Eye (tissue), 1 donor: ENCODE data around the gene RETN.
"Not testable (repeated sequence)": the region's sequence is repeated elsewhere in the genome, so short reads cannot be mapped to it uniquely, and the experiment has no call there.

Experiments
- DNase-seq: peaks from one replicate; pipeline ENCODE4 v3.0.0-alpha.2; 2015

Gene RETN

DNA sequence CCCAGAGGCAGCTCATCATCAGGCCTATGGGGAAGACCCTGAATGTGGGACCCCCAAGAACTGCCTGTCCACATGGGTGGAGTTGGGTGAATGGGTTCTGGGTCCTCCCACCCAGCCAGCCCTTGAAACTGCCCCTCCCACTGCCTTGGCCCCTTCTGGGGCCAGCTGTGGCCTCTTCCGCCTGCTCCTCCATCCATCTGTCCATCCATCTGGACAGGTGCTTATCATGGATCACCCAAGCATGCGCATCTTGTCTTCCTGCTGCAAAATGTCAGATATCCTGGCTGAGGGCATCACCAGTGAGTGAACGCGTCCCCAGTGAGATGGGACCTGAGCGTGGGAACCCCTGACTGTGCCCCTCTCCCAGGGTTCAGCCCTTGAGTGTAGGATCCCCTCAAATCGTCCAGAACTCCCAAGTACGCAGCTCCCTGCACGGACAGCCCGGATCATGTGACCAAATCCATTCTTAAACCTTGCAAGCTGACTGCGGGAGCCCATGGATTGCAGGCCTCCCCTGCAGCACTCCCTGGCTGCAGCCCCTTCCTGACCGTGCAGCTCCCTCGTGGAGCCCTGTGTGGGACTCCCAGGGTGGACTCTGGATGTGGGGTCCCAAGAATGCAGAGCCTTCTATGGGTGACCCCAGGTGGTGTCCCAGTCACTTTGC lies 29.9 kb upstream of the RETN start:
- DNase-seq: no peak

DNA sequence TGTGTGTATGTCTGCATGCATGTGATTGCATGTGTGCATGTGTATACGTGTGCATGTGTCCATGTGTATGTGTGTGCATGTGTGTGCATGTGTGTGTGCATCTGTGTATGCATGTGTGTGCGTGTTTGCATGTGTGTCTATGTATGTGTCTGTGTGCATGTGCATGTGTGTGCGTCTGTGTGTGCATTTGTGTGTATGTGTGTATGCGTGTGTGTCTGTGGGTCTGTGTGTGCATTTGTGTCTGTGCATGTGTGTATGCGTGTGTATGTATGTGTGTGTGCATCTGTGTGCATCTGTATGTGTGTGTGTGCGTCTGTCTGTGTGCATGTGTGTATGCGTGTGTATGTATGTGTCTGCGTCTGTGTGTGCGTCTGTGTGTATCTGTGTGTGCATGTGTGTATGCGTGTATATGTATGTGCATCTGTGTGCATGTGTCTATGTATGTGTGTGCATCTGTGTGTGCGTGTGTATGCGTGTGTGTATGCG lies 28.9 kb upstream of the RETN start:
- no peak for DNase-seq

DNA sequence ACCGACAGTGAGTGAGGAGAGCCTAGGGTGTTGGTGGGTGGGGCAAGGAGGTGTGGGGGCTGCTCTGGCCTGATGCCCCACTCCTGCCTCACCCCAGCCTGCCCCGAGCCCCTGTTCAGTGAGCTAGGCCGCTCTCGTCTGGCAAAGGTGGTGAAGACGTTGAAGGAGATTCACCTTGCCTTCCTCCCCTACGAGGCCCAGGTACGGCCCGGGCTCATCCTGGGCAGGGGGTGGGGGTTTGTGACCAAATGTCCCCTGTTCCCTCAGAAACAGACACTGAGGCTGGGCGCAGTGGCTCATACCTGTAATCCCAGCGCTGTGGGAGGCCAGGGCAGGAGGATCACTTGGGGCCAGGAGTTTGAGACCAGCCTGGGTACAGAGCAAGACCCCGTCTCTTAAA lies 28.0 kb upstream of the RETN start:
- no peak for DNase-seq

DNA sequence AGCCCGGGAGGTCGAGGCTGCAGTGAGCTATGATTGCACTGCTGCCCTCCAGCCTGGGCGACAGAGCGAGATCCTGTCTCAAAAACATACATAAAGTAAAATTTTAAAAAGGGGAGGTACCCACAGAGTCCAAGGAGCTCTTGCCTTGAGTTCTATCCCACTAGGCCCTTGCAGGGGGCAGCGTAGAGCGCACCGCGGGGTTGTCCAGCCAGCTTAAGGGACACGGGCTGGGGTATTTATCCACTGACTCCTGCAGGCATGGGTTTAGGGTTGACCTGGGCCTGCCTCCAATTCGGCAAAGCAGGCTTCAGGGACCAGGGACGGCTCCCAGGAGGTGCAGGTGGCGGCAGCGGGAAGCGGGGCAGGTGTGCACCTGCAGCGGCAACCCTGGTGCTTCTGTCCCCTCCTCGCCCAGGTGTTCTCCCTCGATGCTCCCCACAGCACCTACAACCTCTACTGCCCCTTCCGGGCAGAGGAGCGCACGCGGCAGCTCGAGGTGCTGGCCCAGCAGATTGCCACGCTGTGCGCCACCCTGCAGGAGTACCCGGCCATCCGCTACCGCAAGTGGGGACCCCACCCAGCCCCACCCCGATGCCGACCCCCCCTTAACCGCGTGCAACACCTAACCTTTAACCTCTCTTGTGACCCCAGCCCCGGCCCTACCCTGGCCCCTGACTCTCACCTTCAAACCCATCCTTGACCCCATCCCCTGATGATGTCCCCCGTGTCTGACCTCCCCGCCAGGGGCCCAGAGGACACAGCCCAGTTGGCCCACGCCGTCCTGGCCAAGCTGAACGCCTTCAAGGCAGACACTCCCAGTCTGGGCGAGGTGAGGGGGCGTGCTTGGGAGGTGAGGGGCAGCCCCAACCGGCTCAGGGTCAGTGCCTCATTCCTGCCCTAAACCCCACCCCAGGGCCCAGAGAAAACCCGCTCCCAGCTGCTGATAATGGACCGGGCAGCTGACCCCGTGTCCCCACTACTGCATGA lies 27.3 kb upstream of the RETN start:
- no peak for DNase-seq

DNA sequence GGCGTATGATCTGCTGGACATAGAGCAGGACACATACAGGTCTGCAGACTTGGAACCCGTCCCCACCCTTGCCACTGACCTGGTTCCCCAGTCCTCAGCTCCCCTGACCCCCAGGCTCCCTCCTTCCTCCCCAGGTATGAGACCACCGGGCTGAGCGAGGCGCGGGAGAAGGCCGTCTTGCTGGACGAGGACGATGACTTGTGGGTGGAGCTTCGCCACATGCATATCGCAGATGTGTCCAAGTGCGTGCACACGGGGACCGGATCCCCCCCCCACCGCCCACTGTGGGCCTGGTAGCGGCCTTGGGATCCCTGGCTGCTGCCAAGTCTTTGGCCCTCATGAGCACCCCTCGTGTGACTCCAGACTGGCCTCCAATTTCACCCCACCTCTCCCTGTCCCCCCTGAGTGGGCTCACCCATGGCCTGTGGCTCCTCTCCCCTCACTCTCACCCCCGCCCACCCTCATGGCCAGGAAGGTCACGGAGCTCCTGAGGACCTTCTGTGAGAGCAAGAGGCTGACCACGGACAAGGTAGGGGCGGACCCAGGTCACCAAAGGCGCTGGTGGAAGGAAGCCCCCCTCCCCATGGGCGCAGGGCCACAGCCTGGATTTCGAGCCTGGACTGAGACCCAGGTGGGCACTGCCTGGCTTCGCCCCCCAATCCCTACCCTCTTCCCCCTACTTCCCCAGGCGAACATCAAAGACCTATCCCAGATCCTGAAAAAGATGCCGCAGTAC lies 26.4 kb upstream of the RETN start:
- no peak for DNase-seq

DNA sequence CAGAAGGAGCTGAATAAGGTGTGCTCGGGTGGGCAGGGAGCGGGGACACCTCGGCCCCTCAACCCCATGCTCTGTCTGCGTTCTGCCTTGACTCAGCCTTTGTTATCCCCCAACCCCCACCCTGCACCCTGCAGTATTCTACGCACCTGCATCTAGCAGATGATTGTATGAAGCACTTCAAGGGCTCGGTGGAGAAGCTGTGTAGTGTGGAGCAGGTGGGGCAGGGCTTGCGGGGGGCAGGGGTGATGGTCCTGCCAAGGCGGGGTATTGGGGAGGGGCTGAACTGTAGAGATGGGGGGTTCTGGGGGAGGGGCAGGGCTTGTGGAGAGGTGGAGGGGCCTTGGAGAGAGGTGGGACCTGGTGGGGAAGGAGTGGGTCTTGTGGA lies 25.8 kb upstream of the RETN start:
- DNase-seq: no peak

DNA sequence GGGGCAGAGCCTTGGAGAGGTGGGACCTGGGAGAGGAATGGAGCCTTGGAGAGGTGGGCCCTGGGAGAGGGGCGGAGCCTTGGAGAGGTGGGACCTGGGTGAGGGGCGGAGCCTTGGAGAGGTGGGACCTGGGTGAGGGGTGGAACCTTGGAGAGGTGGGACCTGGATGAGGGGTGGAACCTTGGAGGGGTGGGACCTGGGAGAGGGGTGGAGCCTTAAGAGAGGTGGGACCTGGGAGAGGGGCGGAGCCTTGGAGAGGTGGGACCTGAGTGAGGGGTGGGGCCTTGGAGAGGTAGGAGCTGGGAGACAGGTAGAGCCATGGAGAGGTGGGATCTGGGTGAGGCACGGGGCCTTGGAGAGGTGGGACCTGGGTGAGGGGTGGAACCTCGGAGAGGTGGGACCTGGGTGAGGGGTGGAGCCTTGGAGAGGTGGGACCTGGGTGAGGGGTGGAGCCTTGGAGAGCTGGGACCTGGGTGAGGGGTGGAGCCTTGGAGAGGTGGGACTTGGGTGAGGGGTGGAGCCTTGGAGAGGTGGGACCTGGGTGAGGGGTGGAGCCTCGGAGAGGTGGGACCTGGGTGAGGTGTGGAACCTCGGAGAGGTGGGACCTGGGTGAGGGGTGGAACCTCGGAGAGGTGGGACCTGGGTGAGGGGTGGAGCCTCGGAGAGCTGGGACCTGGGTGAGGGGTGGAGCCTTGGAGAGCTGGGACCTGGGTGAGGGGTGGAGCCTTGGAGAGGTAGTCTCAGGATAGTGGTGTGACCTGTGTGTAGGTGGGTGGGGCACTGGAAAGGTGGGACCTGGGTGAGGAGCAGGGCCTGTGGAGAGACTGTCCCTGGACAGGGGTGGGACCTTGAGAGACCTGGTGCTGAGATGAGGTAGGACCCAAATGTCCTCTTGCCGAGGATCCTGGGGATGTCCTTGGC lies 25.0 kb upstream of the RETN start:
- not testable (repeated sequence) for DNase-seq

DNA sequence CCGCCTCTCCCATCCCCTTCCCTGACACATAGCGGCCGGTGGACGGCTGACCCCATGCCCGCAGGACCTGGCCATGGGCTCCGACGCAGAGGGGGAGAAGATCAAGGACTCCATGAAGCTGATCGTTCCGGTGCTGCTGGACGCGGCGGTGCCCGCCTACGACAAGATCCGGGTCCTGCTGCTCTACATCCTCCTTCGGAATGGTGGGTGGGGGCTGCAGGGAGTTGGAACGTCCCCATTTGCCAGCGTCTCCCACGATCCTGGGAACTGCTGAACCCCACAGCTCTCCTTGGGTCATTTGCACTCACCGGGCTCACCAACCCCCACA lies 24.3 kb upstream of the RETN start:
- no peak for DNase-seq

DNA sequence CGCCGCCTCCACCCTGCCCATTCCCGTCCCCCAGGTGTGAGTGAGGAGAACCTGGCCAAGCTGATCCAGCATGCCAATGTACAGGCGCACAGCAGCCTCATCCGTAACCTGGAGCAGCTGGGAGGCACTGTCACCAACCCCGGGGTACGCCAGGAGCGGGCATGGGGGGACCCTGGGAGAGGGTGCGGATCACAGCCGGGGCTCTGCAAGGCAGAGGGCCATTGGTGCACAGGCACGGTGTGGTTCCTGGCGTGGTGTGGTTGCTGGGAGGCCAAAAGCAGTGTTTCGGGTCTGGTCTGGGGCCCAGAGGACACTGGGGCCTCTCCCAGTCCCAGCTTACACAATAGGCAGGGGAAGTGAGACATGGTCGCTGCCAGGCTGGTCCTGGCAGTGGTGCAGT lies 23.7 kb upstream of the RETN start:
- DNase-seq: no peak

DNA sequence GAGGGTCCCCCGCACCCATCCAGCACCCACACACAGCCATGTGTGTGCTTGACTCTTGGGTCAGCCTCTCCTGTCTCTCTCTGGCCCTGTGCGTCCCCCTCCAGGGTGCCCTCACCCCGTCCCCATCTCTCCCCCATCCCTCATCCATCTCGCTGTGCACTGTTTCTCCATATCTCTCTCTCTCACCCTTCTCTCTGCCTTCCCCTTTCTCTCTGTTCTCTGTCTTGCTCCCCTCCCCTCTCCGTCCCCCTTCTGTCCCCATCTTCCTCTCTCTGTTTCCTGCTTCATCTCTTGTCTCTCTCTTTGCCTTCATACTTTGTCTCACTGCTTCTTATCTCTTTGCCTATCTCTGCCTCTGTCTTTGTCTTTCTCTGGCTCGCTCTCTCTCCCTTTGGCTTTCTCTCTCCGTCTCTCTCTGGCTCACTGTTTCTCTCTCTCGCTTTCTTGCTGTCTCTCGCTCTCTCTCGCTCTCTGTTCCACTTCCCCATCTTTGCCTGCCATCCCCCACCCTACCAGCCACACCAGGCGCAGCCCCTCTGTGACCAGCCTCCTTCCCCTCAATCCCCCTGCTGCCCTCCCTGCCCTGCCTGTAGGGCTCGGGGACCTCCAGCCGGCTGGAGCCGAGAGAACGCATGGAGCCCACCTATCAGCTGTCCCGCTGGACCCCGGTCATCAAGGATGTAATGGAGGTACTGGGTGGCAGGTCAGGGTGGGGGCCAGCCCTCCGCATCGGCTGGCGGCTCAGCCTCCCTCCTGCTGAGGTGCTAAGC lies 23.0 kb upstream of the RETN start:
- no peak for DNase-seq

DNA sequence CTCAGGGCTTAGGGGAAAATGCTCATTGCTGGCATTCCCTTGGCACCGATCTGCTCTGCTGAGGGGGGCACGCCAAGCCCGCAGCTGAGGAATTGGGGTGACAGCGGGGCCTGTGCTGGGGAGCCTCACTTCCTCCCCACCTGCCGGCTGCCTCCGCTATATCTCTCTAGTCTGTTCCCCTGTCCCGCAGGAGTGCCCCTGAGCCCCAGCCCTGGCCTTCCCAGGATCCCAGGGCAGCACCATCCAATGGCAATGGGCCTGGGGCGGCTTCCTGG lies 22.5 kb upstream of the RETN start:
- no peak for DNase-seq

DNA sequence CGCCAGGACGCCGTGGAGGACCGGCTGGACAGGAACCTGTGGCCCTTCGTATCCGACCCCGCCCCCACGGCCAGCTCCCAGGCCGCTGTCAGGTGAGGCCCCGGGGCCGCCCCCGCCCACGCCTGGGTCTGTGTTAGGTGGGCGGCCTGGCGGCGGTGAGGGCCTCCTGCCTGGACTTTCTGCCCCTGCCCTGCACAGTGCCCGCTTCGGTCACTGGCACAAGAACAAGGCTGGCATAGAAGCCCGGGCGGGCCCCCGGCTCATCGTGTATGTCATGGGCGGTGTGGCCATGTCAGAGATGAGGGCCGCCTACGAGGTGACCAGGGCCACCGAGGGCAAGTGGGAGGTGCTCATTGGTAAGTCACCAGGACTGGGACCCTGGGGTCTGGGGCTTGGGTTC lies 21.7 kb upstream of the RETN start:
- no peak for DNase-seq

DNA sequence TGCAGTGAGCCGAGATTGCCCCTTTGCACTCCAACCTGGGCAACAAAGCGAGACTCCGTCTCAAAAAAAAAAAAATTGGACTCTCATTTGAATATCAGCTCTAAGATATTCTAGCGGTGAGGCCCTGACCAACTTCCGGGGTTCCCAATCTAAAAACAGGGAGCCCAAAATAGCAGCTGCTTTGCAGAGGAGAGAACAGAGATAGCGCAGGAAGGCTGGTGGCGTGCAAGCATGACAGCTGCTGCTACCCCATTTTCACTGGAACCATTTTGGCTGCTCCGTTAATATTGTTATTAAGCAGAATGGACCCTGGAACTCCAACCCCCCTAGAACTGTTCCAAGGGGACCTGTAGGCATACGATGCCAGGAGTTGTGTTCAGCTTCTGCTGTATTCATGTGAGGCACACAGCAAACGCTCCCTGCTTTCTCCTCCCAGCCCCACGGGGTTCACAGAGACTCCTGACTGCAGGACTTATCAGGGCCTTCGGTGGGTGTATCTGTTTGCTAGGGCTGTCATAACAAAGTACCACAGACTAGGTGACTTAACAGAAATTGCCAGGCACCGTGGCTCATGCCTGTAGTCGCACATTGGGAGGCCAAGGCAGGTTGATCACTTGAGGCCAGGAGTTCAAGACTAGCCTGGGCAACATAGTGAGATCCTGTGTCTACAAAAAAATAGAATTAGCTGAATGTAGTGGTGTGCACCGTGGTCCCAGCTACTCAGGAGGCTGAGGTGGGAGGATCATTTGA lies 20.4 kb upstream of the RETN start:
- no peak for DNase-seq

DNA sequence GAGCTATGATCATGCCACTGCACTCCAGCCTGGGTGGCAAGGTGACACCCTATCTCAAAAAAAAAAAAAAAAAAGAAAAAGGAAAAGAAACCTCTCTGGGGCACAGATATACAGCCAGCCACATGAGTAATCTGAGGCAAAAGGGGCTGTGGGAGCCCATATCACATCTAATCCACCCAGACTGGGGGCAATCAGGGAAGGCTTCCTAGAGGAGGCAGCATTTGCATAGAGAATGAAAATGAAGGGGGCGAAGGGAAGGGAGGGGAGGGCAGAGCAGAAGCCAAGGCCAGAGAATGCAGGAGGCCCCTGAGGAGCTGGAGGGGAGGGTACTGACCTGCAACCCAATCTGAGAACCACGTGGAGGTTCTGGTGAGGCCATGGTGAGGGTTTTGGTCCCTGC lies 18.7 kb upstream of the RETN start:
- DNase-seq: no peak

DNA sequence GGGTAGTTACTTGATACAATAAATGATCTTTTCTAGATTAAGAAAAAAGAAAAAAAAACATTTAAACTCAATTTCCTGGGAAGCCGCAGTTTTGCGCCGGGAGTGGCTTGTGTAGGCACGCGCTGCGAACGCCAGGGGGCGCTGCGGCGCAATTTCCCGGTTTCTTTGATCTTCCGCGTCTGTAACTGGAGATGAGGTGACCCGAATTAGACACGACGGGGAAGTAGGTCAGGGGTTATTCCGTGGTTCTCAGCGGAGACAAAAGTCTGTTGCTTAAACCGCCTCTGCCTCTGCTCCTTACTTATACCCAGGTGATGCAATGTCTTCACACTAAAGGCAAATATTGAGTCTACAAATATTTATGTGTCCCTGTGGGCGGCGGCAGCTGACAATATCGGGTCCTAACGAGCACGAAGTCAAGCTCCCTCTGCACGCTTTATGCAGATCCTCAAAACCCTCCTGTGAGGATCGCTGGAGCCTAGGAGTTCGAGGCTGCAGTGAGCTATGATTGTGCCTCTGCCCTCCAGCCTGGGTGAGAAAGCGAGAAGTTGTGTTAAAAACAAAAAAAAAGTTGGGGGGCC lies 16.7 kb upstream of the RETN start:
- peak; percentile 96 for DNase-seq

DNA sequence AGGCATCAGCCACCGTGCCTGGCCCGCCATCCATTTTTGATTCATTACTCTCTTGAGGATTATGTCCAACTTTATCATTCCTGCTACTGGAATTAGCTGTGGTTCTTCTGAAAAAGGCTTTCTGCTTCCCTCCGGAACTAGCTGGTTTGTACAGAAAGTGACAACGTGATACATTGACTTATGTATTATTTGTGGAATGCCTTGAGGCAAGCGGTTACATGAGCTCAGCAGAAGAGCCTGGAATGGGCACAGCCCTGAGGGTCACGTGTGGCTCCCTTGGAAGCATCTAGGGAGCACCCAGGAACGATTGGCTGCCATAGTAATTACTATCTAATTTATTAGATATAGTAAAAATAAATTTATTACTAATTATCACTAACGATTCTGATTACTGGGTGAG lies 14.4 kb upstream of the RETN start:
- no peak for DNase-seq

DNA sequence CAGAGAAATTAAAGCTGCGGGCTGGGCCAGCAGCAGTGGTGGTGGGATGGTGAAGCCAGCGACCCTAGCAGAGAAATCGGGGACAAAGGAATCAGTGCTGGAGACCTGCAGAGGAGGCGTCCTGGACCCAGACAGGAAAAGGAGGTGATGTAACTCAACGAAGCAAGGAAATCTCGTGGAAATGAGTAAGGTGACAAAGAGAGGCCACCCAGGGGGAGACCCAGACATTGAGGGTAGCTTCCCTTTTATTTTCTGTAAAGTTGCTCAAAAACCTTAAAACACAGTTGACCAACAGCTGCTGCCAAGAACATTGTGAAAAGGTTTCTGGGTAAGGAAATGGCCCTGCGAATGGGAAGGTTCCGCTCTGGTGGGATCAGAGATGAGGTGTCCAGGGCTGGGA lies 13.3 kb upstream of the RETN start:
- no peak for DNase-seq

DNA sequence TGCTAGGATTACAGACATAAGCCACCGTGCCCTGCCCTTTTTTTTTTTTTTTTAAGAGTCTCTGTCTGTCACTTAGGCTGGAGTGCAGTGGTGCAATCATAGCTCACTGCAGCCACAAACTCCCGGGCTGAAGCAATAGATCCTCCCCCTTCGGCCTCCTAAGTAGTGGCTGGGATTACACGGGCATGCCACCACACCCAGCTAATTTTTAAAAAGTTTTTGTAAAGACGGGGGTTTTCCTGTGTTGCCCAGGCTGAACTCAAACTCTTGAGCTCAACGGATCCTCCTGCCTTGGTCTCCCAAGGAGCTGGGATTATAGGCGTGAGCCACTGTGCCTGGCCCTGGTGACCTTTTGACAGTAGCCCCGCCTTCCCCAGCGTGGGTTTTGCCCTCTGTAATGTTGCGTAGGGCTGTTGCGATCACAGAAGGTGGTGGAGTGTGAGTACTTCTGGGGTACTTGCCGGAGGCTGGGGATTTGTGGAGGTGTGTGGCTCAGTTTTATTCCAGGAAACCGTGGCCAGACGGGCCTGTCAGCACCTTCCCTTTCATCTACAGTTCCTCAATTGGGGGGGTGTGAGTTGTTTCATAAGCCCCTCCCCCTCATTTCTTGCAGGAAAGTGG lies 11.6 kb upstream of the RETN start:
- no peak for DNase-seq

DNA sequence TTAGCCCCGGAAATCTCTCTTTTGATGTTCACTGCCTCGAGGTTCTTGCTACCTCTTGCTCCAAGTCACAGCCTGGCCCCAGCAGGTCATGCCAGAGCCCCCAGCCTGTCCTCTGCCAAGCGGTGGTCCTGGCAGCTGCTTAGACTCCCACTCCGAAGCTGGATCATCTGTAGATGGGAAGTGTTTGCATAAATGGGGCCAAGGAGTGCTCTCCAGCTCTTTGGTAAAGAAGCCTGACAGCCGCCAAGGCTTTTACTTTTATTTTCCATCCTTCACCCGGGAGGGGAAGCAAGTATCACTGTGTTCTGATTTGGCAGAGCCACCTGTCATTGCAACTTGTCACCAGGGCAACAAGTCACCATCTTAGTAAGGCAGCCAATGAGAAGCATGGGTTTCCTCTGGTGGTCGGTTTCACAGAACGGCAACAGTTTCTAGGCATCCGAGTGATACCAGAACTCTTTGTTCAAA lies 10.6 kb upstream of the RETN start:
- DNase-seq: peak; percentile 66
